ENCODE measurements around the gene CCDC170.

GRCh38 chr6:151670116-151670515, 176.3 kb downstream of the CCDC170 start:
- TF ChIP-seq CTCF (conservative IDR thresholded peaks at IDR 0.05; ENCODE audit: low read depth, low read length) (no peak), EZH2 (IDR thresholded peaks at IDR 0.05; ENCODE audit: low read length, unreplicated experiment) (no peak), EZH2phosphoT487 (IDR thresholded peaks at IDR 0.05; ENCODE audit: borderline replicate concordance, low read length) (no peak)
